HCT116 (cell line): ENCODE results near the gene BRCA2.

Source experiments
- CTCF ChIP-seq, 3 experiments: fragments of 200-600 bp in 1 of 3; sonication (generic) in 1 of 3; IDR thresholded peaks in 2 of 3; conservative IDR thresholded peaks in 1 of 3; 2 replicates each; pipeline ENCODE4 v1.5.1; 2012 to 2017; ENCODE audit warnings: low read depth in 2 of 3, low read length in 2 of 3, antibody characterized with exemption in 1 of 3, borderline replicate concordance in 1 of 3, control low read depth in 1 of 3, mild to moderate bottlenecking in 1 of 3, mixed read lengths in 1 of 3, mixed run types in 1 of 3, moderate library complexity in 1 of 3; ENCODE audit not compliant: insufficient read depth in 1 of 3
- EZH2 ChIP-seq: fragments of 200-600 bp; sonication (generic); IDR thresholded peaks from 2 replicates; pipeline ENCODE4 v1.6.1; 2017; ENCODE audit warnings: antibody characterized with exemption, mixed run types

GRCh38 chr13:32354040-32354439 is 38.7 kb downstream of the BRCA2 start:
- TF ChIP-seq EZH2 (no peak), CTCF (IDR thresholded peaks at IDR 0.05 in 2 of 3, conservative IDR thresholded peaks at IDR 0.05 in 1 of 3; ENCODE audit: borderline replicate concordance in 1 of 3, insufficient read depth in 1 of 3, low read depth in 2 of 3, low read length in 2 of 3) (no peak)
